NCI-H345 (cell line): Measurements from ENCODE around the gene KRT6A.
A peak's percentile ranks its signal among the peaks of the same experiment; 100 is the strongest.
"Not testable (repeated sequence)": the region's sequence is repeated elsewhere in the genome, so short reads cannot be mapped to it uniquely, and the experiment has no call there.

ENCODE experiments used
- DNase-seq: peaks from one replicate; lab custom pipeline; 2025; lab: John Stamatoyannopoulos, UW

Gene KRT6A

DNA sequence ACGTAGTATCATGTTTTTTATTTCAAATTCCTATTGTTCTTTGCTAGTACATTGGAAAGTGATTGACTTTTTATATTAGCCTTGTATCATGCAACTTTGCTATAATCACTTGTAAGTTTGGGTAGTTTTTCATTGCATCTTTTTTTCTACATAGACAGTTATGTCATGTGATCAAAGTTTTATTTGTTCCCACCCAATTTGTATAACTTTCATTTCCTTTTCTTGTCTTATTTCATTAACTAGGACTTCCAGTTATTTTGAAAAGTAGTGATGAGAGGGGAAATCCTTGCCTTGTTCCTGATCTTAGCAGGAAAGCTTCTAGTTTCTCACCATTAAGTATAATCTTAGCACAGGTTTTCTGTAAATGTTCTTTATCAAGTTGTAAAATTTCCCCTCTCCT lies 9.8 kb upstream of the KRT6A start:
- no peak for DNase-seq

DNA sequence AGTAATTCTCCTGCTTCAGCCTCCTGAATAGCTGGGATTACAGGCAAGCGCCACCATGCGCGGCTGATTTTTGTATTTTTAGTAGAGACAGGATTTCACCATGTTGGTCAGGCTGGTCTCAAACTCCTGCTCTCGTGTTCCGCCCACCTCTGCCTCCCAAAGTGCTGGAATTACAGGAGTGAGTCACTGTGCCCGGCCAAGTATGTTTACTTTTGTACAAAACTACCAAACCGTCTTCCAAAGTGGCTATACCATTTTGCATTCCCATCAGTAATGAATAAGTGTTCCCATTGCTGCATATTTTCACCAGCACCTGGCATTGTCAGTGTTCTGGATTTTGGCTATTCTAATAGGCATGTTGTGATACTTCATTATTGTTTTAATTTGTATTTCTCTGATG lies 8.4 kb upstream of the KRT6A start:
- DNase-seq = no peak

DNA sequence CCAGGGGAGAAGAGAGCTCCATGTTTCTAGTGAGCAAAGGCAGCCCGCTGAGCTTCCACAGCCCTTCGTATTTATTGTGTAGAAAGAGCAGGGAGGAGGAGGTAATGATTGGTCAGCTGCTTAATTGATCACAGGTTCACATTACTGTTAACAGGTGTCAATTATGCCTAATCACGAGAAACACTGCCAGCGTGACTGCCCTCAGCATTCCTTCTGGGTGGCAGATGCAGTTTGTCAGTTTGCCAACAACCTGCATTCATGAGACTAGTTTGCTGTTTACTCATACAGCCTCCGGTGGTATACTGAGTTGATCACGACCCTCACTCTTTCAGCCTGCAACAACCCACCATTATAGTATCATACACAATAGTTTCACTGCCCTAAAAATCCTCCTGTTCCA lies 7.5 kb upstream of the KRT6A start:
- not testable (repeated sequence) for DNase-seq

DNA sequence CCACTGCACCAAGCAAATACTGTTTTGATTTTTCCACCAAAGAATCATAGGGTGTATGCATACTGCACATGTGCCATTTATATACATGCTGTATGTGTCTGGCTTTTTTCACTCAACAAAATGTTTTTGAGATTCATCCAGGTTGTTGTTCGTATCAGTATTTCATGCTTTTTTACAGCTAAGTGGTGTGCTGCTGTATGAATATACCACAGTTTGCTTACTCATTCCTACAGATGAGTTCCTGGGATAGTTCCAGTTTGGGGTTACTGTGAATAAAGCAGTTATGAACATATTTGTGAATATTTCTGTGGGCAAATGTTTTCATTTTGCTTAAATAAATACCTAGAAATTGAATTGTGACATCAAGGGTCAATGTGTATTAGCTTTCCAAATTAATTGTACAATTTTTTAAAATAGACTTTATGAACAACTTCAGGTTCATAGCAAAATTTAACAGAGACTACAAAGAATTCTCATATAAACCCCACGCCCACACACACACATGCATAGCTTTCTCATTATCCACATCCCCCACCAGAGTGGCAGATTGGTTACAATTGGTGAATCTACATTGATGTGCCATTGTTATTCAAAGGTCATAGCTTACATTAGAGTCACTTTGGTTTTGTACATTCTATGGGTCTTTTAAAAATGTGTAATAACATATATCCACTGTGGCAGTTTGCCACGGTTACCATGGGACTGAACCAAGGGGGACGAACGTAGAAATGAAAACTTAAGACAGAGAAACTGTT lies 6.9 kb upstream of the KRT6A start:
- no peak for DNase-seq

DNA sequence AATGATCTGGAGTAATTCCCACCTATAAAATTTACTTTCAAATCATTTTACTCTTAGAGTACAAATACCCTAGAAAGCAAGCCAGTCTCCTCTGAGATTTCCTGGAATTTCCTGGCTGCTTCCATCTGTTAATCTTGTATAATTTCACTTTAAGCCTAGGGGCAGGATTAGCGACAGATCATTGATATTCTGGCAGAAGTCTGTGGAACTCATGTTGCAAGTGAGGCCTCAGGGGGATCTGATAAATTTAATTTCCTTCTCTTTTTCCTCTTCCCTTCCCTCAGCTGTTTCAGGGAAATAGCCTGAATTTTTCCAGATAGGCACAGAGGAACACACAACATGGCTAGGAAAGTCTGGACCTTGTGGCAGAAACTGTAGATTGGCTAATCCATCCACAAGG lies 5.9 kb upstream of the KRT6A start:
- DNase-seq = no peak

DNA sequence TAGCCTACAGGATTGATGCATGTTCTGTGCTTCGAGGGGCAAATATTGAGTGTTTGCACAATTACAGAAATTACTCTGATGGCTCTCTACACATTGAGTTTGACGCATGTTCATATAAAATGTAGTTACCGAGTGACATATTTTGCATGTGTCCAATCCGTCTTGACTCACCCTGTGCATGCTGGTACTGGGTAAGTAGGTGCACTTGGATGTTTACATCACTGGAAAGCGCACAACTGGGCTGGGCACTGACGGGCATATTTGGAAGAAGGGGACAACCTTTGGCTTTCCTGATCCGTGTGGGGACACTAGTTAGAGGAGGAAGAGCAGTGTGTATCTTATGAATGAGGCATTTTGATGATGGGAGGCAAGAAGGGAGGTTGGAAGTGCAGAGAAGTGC lies 4.9 kb upstream of the KRT6A start:
- no peak for DNase-seq

DNA sequence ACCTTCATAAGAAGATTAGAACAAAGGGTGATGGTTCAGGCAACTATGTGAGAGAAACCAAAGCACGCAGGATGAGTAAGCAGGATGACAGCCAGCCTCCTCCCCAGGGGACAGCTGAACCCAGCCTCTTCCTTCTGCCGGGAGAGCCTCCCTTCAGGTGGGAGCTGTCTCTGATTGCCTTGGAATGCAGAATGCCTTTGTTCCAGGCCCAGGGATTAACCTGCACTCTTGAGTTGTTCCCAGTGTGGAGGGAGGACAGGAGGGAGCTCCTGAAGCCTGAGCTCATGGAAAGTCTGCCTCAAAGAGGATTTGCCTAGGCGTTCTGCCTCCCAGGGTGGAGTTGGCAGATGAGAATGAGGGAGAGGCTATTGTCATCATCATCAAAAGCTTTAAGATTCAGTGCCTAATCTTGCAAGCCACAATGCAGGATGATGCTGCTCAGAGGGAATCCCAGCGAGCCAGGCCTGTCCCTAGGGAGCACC lies 3.6 kb upstream of the KRT6A start:
- peak; percentile 53 for DNase-seq

DNA sequence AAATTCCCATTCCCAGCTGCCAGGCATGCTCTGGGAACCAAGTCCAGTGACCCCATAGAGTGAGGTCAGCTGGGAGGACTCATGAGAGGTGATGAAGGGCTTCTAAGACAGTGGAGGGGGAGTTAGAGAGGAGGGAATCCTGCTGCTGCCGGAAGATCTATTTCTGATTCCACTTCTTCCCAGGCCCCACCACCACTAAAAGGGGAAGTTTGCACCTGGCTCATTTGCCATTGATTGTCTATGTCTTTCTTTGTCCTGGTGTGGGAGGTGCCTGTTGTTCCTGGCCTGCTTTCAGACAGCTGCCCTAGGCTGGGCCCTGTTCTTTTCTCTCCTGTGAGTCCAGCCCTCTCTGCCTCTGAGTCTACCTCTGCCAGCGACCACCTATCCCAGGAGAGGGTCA lies 3.0 kb upstream of the KRT6A start:
- DNase-seq = peak; percentile 78

DNA sequence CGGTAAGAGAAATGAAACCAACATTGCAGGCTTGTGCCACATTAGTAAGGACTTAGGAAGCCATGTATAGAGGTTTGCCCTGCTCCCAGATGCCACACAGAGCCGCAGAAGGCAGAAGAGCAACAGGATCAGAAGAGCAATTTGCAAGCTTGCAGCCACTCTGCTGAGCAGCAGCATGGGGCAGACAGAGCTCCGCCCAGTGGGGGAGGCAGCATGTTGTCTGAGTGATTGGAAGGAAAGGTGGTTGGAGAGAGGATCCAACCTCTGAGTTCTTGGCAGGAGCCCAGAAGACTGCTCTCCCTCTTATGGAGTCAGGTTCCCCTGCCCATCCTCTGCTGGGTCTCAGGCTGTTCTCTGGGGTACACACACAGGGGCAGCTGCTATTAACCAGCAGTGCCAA lies 2.3 kb upstream of the KRT6A start:
- DNase-seq = peak; percentile 86

GRCh38 chr12:52494518-52494917 lies 1.5 kb upstream of the KRT6A start:
- no peak for DNase-seq

DNA sequence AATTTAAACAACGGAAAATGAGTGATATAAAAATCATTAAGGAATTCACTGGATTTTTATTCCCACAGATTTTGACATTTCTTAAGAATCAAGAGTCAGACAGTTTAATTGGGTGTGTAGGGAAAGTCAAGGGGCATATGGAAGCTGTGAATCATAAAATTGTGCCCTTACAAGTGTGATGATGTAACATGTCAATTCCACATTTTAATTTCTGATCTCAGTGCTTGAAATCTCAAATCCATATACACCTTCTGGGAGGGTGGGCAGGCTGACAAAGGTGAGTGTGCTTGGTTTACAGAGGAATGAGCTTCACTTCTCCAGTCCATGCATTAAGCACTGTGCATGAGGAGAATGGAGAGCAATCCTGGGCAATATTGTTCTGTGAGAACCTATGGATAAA lies 1.0 kb upstream of the KRT6A start:
- no peak for DNase-seq

GRCh38 chr12:52492405-52492804 lies 652 bp downstream of the KRT6A start:
- not testable (repeated sequence) for DNase-seq

- DNase-seq = not testable (repeated sequence)
These were observed 1.6 kb downstream of the KRT6A start for GRCh38 chr12:52491495-52491894.

DNA sequence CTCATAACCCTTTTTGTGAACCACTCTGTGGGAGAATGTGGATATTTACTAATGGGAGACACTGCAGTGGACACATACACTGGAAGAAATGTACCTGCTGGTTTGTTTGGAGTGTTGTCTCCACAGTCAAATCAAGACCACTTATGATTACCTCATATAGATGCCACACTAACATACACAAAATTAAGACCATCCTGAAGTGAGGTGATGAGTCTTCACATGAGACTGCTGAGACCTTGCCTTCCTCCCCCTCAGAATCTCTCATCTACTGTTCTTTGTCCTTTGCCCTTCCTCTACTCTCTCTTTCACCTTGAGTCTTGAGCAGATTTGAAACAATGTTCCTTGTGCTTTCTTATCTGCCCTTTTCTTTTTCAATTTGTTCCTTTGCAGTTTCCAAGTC lies 4.3 kb downstream of the KRT6A start:
- DNase-seq = no peak

GRCh38 chr12:52487744-52488443 lies 5.2 kb downstream of the KRT6A start:
- DNase-seq = not testable (repeated sequence)

- no peak for DNase-seq
These were observed 5.8 kb downstream of the KRT6A start for GRCh38 chr12:52487211-52487610.

DNA sequence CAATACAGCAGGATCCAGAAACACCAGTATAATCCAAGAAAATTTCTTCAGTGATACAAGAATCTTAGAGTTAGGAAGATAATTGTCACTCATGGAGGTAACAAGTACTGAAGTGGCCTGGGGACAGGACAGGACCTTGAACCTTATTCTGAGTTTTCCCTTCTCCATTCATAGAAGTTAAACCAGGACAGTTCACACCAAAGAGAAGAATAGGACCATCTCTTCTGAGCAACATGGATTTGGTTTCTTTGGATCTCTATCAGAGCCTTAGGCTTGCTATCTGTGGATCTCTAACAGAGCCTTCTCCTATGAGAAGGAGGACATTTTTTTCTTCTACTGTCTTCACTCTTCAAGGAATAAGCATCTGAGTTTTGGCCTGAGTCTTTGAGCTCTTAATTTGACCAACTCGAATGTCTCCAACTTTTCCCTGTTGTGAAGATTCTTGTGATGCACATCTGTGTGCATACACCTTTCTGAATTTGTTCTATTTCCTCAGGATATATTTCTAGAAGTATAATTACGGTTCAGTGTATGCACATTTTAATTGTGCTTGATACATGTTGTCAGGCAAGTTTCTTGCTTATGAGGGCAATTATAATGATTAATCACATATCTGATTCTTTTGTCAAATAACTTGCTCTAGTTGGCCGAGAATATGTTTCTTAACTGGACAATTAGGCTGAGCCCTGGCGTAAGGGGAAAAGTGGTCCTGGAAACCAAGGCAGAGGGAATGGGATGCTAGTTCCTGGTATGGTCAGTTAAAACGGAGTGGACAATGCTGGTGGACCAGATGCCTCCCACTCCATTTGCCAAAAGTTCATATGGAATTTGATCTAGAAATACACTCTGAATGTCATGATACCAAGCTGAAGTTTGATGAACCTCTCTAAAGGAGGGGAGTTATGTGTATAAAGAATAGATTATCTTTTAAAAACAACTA lies 6.6 kb downstream of the KRT6A start:
- no peak for DNase-seq

DNA sequence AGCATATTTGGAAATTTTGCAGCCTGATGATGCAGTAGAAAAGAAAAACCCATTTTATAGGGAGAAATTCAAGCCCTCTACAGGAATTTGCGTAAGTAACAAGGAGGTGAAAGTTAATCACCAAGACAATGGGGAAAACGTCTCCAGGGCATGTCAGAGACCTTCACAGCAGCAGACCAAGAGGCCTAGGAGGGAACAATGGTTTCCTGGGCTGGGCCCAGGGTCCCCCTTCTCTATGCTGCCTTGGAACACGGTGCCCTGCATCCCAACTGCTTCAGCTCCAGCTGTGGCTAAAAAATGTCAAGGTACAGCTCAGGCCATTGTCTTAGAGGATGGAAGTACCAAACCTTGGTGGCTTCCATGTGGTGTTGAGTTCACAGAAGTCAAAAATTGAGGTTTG lies 13.0 kb downstream of the KRT6A start:
- no peak for DNase-seq

GRCh38 chr12:52477651-52478050 lies 15.4 kb downstream of the KRT6A start:
- DNase-seq = no peak

DNA sequence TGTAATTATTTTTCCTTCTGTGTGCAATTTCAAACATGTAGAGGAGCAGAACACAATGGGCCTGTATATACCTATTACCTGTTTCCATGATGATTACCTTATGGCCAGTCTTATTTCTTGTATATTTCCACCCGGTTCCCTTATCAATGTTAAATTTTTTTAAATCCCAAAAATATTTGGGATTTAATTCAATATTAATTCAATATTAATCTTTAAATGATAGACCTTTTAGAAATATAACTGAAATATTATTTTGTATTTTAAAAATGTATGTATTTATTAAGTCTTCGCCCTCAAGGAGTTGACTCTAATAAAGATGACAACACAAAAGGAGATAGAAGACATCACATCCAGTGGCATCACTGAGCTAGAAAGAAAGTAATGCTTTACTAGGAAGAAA lies 18.8 kb downstream of the KRT6A start:
- DNase-seq = no peak

DNA sequence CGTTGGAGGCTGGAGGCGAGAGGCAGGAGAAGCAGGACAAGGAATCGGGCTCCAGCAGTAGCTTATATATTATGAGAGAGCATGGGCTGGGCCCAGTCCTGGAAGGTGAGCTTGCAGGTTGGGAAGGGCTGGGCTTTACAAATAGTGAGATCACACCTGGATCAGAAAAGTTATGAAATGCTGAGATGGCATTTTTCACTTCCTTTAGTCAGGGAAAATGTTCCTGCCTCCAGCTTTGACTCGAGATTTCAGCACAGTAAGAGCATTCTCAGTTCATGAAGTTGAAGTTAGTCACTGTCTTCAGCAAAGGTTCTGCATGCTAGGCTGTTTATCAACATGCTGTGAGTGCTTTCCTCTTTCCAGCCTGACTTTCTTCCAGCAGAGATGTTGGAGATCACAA lies 19.3 kb downstream of the KRT6A start, which contains the start of gene KRT6C:
Gene KRT6C, minus strand, starts transcription at position 38 of the 400 bp plus-strand sequence. CDS start 68 bp downstream, outside the sequence.
- DNase-seq = no peak

DNA sequence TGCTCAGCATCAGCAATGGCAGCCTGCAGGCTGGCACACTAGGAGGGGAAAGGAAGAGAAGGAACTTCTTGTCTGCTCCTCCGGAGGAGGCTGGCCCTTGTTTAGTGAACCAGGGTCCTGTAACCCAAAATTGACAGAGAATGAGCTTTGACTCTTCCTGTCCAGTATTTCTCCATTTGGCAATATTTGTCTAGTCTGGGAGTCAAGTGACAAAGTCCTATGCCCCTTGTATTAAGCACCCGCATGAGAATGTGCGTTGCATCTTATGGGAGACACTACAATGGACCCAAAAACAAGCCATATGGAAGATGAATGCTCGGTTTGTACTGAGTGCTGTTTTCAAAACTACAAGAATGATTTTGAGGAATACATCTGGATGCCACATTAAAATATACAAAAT lies 23.2 kb downstream of the KRT6A start:
- DNase-seq = no peak
